Esophagus squamous epithelium (tissue), 4 donors: ENCODE results near the gene GABRB1.

Source experiments
- CTCF ChIP-seq, 6 experiments: fragments of 450-650 bp in 4 of 6; fragments of 200-600 bp in 2 of 6; sonication (generic) in 2 of 6; IDR thresholded peaks; one replicate each; pipeline ENCODE4 v1.5.1; 2016 to 2019; ENCODE audit warnings: antibody characterized with exemption in 6 of 6, mild to moderate bottlenecking in 4 of 6, moderate library complexity in 4 of 6
- POLR2A ChIP-seq, 4 donors: fragments of 450-650 bp; IDR thresholded peaks; one replicate each; pipeline ENCODE4 v1.6.1; 2017; ENCODE audit warnings: antibody characterized with exemption in 4 of 4, mild to moderate bottlenecking in 4 of 4, moderate library complexity in 3 of 4

GRCh38 chr4:47274901-47275300 is 243.5 kb downstream of the GABRB1 start:
- TF ChIP-seq CTCF (IDR thresholded peaks at IDR 0.05), result no peak
- no peak for TF ChIP-seq POLR2A (IDR thresholded peaks at IDR 0.05)
